Activated gamma-delta T cell (primary cell): ENCODE measurements around the gene EFNB1.

Experiments used
- DNase-seq: peaks from one replicate; lab custom pipeline; 2025; lab: John Stamatoyannopoulos, UW

EFNB1 gene

DNA sequence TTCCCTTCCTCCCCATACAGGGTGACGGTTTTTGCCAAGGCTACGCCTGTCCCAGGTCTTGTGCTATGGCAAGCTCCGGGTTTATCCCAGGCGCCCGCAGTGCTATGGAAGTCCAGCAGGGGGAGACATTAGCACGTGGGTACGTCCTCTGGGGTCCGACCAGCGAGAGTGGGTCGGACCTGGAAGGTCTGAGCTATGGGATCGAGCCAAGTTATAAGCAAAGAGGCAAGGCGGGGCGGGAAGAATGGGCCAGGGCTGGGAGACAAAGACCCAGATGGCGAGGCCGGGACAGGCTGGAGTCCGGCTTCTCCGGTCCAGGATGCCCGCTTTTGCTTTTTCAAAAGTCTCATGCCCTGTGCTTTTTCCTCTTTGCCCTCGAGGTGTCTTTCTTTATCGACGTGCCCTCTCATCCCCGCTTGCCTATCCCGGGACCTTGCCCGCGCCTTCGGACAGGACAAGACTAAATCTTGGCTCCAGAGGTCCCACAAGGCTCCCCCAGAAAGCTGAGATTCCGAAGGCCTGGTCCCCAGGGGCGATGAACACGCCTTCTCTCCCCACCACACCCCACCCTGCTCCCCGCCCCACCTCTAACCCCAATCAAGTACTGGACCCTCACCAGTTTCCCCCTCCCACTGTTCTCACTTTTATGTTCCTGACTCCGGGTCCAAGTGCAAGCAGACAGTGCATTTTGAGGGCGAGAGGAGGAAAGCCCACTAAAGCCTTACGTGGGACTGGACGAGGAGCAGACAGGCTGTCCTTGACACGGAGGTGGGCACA lies 785 bp upstream of the EFNB1 start:
- no peak for DNase-seq

DNA sequence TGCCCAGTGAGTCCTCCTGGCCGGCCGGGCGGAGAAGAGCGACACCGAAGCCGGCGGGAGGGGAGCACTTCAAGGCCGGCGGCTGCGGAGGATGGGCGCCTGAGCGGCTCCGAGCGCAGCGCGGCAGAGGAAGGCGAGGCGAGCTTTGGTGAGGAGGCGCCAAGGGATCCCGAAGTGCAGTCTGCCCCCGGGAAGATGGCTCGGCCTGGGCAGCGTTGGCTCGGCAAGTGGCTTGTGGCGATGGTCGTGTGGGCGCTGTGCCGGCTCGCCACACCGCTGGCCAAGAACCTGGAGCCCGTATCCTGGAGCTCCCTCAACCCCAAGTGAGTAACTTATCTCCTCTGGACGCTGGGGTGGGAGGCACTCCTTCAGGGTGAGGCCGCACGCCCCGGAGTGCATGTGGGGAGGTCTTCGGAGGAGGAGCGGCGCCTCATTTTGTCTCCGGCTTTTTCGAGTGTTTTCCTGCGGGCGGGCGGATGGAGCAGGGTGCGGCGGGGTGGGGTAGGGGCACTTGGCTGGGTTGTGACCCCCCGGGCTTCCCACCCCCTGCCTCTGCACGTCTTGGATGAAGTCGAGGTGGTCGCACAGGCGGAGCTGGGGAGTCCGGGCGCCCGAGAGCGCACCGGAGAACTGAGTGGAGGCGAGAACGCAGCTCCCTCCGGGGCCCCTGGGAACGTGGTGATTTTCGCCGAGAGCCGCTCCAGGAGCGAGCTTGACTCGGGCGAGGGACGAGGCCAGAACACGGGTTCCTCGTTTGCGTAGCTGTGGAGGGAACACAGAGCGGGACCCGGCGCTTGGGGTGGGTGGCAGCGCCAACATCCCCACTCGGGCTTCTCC lies 979 bp downstream of the EFNB1 start:
- DNase-seq: peak; percentile 19

GRCh38 chrX:68830419-68831404 lies 1.9 kb downstream of the EFNB1 start:
- no peak for DNase-seq

- no peak for DNase-seq
Measured at GRCh38 chrX:68831405-68832100, 2.7 kb downstream of the EFNB1 start.

DNA sequence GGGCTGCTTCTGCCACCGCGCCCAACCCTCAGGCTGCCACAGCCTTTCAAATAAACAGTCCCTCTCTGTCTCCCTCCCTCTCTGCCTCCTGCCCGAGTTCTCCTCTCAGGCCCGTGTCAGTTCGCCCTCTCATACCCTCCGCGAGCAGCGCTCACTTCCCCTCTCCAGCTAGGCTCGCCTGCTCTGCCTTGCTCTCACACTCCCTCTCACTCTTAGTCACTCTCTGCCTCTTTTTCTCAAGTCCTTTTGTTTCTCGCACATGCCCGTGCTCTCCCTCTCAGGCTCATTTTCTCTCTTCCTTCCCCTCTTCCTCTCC lies 3.2 kb downstream of the EFNB1 start:
- DNase-seq: no peak

DNA sequence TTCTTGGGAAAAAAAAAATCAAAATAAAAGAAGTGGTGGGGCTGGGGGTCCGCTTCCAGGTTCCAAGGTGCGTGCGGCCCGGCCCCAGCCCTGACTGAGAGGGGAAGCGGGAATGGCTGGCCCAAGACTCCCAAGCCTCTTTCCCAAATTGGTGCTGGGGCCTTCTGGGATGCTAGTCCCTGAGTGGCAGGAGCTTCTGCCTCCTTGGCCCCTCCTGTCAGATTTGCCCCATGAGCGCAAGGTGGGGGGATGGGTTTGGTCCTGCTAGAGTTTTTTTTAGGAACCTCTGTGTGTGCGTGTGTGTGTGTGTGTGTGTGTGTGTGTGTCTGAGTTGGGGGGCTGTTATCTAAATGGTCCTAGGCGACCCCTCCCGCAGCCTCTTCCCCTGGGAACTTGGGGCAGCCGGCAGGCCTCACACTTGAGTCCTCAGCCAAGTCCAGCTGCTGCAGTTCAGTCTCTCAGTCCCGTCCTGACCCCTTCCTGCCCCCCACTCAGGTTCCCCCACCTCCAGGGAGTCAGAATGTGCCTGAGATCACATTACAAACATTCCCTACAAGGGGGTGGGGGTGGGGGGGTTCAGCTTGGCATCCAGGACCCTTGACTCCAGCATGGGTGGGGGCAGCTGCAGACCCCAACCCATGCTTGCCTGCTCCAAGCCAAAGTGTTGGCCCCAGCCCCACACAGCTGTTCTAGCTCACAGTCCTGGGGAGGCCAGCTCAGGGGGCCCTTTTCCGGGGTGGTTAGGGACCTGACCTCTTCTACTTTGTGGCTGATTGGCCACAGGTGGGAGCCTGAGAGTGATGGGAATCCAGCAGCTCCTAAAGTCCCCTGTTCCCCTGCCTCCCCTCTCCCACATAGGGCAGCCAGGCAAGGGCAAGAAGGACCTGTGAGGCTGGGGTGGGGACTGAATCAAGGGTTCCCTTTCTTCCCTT lies 4.0 kb downstream of the EFNB1 start:
- no peak for DNase-seq

- DNase-seq: no peak
Measured at GRCh38 chrX:68833448-68833805, 4.6 kb downstream of the EFNB1 start.

DNA sequence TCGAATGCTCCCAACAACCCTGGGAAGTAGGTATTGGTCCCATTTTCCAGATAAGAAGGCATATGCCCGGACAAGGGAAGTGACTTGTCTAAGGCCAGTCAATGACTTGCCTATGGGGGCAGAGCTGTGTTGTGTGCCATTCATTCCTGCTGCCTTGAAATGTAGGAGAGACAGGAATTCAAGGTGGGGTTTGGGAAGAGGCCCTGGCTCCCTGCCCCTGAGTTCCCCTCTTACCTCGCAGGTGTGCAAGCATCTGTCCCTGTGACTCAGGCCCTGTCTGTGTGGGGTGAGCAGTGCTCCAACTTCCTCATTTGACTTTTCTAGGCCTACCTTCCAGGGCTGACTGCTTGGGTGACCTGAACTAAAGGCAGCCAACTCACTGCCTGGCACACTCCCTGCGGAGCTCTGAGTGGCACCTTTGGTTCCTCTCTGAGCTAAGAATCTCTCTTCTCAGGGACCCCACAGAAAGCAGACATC lies 5.1 kb downstream of the EFNB1 start:
- DNase-seq: no peak

GRCh38 chrX:68834371-68835103 lies 5.7 kb downstream of the EFNB1 start:
- DNase-seq: no peak

DNA sequence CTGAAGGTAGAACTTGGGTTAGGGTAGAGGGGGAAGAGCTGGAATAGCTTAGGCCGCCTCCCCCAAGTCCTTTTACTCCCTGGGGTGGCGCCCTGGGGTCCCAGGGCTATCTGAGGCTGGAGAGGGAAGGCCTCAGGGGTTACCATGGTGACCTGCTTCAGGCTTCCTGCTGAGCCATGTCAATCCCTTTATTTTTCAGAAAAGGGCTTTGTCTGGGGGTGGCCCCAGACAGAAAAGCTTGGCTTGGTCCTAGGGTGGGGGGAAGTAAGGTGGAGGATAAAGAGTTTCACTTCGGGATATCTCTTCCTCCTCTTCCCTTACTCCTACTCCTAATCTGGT lies 6.3 kb downstream of the EFNB1 start:
- DNase-seq: no peak

DNA sequence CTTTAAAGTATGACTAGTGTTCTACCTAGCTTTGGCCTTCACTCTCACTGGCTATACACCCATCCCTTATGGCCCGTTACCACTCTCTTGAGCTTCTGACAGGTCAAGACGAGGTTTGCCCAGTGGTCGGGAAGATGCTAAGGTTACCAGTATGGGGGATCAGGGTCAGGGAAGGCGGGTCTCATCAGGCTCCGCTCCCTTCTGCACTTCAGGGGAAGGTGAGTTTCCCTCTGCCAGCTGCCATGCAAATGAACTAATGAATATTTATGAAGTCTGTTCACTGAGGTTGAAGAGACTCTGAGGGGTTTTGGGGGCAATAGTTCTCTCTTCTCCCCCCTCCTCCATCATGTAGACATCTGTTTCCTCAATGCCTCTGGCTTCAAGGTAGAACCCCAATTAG lies 6.6 kb downstream of the EFNB1 start:
- no peak for DNase-seq

- DNase-seq: no peak
Measured at GRCh38 chrX:68837119-68837518, 8.3 kb downstream of the EFNB1 start.

DNA sequence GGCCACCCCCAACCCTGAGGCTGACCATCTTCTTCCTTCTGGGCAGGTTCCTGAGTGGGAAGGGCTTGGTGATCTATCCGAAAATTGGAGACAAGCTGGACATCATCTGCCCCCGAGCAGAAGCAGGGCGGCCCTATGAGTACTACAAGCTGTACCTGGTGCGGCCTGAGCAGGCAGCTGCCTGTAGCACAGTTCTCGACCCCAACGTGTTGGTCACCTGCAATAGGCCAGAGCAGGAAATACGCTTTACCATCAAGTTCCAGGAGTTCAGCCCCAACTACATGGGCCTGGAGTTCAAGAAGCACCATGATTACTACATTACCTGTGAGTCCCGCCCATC lies 9.7 kb downstream of the EFNB1 start:
- no peak for DNase-seq

DNA sequence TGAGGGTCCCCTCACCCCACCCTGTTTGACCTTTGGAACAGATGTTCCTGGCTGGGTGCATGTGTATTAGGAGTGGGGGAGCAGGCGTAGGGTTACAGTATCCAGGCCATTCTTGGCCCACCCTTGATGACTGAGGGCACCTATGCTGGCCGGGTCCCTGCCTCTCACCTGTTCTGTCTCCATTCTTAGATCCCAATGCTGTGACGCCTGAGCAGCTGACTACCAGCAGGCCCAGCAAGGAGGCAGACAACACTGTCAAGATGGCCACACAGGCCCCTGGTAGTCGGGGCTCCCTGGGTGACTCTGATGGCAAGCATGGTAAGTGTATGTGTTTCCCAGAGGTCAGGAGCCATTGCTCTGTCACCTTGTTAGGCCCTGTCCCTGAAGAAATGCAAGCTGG lies 10.9 kb downstream of the EFNB1 start:
- DNase-seq: no peak

DNA sequence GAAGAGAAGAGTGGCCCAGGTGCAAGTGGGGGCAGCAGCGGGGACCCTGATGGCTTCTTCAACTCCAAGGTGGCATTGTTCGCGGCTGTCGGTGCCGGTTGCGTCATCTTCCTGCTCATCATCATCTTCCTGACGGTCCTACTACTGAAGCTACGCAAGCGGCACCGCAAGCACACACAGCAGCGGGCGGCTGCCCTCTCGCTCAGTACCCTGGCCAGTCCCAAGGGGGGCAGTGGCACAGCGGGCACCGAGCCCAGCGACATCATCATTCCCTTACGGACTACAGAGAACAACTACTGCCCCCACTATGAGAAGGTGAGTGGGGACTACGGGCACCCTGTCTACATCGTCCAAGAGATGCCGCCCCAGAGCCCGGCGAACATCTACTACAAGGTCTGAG lies 11.4 kb downstream of the EFNB1 start:
- no peak for DNase-seq

- no peak for DNase-seq
Measured at GRCh38 chrX:68841251-68842049, 12.6 kb downstream of the EFNB1 start.

GRCh38 chrX:68842351-68842750 lies 13.5 kb downstream of the EFNB1 start:
- DNase-seq: no peak

DNA sequence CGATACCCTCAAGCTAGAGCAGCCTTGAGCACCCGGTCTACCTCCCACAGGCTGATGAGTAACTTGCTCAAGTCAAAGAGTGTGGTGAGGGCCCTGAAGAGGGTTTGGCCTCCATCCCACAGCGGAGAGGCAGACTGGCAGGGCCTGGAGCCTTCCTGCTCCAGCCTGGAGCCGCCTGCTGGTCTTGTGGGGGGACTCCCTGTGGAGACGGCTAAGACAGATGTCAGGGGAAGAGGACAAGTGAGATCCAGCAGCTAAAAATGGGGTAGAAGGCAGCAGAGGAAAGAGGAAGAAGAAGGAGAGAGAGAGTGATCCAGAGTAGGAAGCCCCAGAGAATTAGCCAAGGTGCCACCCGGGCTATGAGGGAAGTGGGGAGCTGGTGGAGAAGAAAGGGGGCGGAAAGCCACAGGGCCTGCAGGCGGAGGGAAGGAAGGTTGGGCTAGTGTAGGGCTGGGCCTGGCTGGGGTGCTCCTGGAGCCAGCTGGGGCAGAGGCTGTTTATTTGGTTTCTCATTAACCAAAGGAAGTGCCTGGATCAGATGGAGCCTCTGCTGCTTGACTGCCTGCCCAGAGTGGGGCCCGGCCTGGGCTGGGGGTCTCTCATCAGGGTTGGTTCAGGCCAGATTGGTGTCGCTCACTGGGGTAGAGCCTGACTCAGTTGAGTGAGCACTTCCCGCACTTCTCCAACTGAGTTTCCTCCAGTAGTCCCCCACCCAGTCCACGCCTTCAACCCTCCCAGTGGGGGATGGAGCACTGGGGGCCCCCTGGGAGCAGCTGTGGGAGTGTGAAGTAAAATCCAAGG lies 14.2 kb downstream of the EFNB1 start:
- DNase-seq: no peak
